ENCODE data around the gene PALLD. TPM values are rescaled to one million over a fixed set of nuclear protein-coding genes. Genes with fewer than 3 reads are reported as not detected.

PALLD gene
- total and polyA plus RNA-seq, 3 donors from 2014 or later: 138 to 156 (median 146) TPM

DNA sequence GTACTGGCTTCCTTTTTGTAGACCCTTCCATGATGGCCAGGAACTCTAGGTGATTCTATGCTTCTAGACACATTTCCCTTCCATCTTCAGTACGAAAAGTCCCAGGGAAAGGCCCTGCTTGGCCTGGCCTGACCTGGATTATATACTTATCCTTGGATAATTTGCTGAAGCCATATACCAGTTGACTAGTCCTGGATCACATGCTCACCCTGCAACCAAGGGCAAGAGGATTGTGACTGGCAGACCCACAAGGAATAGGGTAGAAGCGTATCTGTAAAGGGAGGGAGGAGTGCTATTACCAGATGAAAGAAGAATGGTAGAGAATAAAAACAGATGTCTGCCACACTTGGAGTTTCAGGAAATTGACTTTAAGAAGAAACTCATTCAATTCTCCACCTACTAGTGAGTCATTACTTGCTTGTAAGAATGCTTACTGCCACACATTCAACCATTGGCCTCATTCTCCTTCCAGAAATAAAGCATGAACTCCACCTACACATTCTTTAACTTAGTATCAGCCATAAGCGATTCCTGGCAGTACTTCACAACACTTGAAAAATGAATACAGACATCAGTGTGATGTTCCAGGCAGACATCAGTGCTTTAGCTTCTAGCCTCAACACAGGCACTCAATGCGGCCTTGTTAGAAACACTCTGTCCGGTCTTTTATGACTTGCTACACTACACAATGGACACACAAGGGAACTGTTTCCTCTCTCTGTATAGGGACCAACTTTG, 371.4 kb downstream of the PALLD start:
- H3K36me3 ChIP-seq (ENCODE audit: low read depth, missing control alignments): no peaks in the 10 kb centered on the region
- intact Hi-C loops (cut with DNase I; ENCODE audit: low total_unique reads): no loop called here
- H3K4me1 ChIP-seq: peaks cover 17% of the 10 kb centered on the region
- TF ChIP-seq CTCF (IDR thresholded peaks at IDR 0.05) (no peak), POLR2A (IDR thresholded peaks at IDR 0.05) (no peak)
- no peaks in the 10 kb centered on the region for H3K9me3 ChIP-seq
- DNase-seq: no peak
- no peak overlapping the region for H3K4me3 ChIP-seq
- H3K27ac ChIP-seq: no peak overlapping the region
- H3K27me3 ChIP-seq: no peaks in the 10 kb centered on the region
- 76 to 84% methylated on average over 5 of the region's 5 CpGs for WGBS, 2 donors

GRCh38 chr4:168868802-168869201, 371.9 kb downstream of the PALLD start:
- TF ChIP-seq CTCF (IDR thresholded peaks at IDR 0.05): no peak
- no peak for TF ChIP-seq POLR2A (IDR thresholded peaks at IDR 0.05)
- H3K27me3 ChIP-seq: no peaks in the 10 kb centered on the region
- no peak for DNase-seq
- H3K9me3 ChIP-seq: no peaks in the 10 kb centered on the region
- H3K36me3 ChIP-seq (ENCODE audit: low read depth, missing control alignments): no peaks in the 10 kb centered on the region
- H3K4me1 ChIP-seq: peaks cover 17% of the 10 kb centered on the region
- WGBS, 2 donors: 63 to 80% methylated on average over 5 of the region's 5 CpGs
- intact Hi-C loops (cut with DNase I; ENCODE audit: low total_unique reads): no loop called here
- no peak overlapping the region for H3K27ac ChIP-seq
- no peak overlapping the region for H3K4me3 ChIP-seq

- TF ChIP-seq POLR2A (IDR thresholded peaks at IDR 0.05) (no peak), CTCF (IDR thresholded peaks at IDR 0.05) (no peak)
- H3K36me3 ChIP-seq (ENCODE audit: low read depth, missing control alignments): no peaks in the 10 kb centered on the region
- H3K4me3 ChIP-seq: no peak overlapping the region
- H3K27me3 ChIP-seq: no peaks in the 10 kb centered on the region
- intact Hi-C loops (cut with DNase I; ENCODE audit: low total_unique reads): no loop called here
- H3K9me3 ChIP-seq: no peaks in the 10 kb centered on the region
- H3K27ac ChIP-seq: no peak overlapping the region
- 92 to 94% methylated on average over 1 of the region's 1 CpG for WGBS, 2 donors
- DNase-seq: no peak
- H3K4me1 ChIP-seq: peaks cover 11% of the 10 kb centered on the region
These were observed 373.2 kb downstream of the PALLD start for GRCh38 chr4:168870004-168870403.

- intact Hi-C loops (cut with DNase I; ENCODE audit: low total_unique reads): no loop called here
- no peak for TF ChIP-seq CTCF (IDR thresholded peaks at IDR 0.05)
- no peak for TF ChIP-seq POLR2A (IDR thresholded peaks at IDR 0.05)
- H3K36me3 ChIP-seq (ENCODE audit: low read depth, missing control alignments): no peaks in the 10 kb centered on the region
- DNase-seq: no peak
- no peaks in the 10 kb centered on the region for H3K4me1 ChIP-seq
- no peaks in the 10 kb centered on the region for H3K27me3 ChIP-seq
- no peaks in the 10 kb centered on the region for H3K9me3 ChIP-seq
- H3K4me3 ChIP-seq: no peak overlapping the region
- H3K27ac ChIP-seq: no peak overlapping the region
- 82 to 84% methylated on average over 4 of the region's 4 CpGs for WGBS, 2 donors
These were observed 374.8 kb downstream of the PALLD start for GRCh38 chr4:168871632-168872031.

DNA sequence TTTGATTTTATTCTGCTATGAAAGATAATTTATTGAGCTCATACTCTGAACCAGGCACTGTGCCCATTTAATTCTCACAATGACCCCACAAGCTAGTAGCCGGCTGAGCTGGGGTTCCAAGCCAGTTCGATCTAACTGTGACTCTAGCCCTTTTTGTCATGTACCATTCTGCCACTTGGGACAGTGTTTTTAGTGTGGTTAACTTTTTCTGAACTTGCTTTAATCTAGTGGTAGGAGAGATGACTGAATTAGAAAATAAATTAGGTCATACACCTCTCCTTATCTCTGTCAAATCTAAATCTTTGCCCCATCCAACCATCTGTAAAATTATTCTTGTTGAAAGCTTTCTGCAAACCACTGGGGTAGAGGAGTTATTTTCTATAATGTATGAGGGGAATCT, 377.2 kb downstream of the PALLD start:
- DNase-seq: no peak
- Histone ChIP-seq H3K4me1 (no peaks in the 10 kb centered on the region), H3K27ac (no peak overlapping the region), H3K27me3 (no peaks in the 10 kb centered on the region), H3K36me3 (ENCODE audit: low read depth, missing control alignments) (no peaks in the 10 kb centered on the region), H3K4me3 (no peak overlapping the region), H3K9me3 (no peaks in the 10 kb centered on the region)
- TF ChIP-seq CTCF (IDR thresholded peaks at IDR 0.05): no peak
- no peak for TF ChIP-seq POLR2A (IDR thresholded peaks at IDR 0.05)
- WGBS, 2 donors: 80 to 91% methylated on average over 2 of the region's 2 CpGs
- intact Hi-C loops (cut with DNase I; ENCODE audit: low total_unique reads): no loop called here

Measured in testis (tissue), 3 donors.